ENCODE measurements around the gene HOXD9. TPM values are rescaled to one million over a fixed set of nuclear protein-coding genes. Genes with fewer than 3 reads are reported as not detected.

HOXD9 gene
- total RNA-seq, 1 experiment from 2014 or later: not detected

- BruUV-seq (replicated peaks): no TSS peak
- H3K27me3 ChIP-seq (ENCODE audit: low read length): no peaks in the 10 kb centered on the region
- H3K4me1 ChIP-seq (ENCODE audit: insufficient read depth, low read length): no peaks in the 10 kb centered on the region
- H3K27ac ChIP-seq (ENCODE audit: low read length): no peak overlapping the region
- intact Hi-C loops (cut with micrococcal nuclease): no loop called here
- CTCF ChIA-PET: no interaction called here
- no peaks in the 10 kb centered on the region for H3K9me3 ChIP-seq (ENCODE audit: low read length)
- no peaks in the 10 kb centered on the region for H3K79me2 ChIP-seq (ENCODE audit: low read length)
- no peaks in the 10 kb centered on the region for H3F3A ChIP-seq (ENCODE audit: low read length, unreplicated experiment)
- no peak overlapping the region for H2AFZ ChIP-seq (ENCODE audit: low read length)
- no peaks in the 10 kb centered on the region for H3K36me3 ChIP-seq (ENCODE audit: low read depth, low read length)
- H4K20me1 ChIP-seq (ENCODE audit: low read length): no peaks in the 10 kb centered on the region
- no peak for ATAC-seq
- POLR2A ChIA-PET (ENCODE audit: unreplicated experiment): no interaction called here
- DNase-seq: no peak
- no peaks in the 10 kb centered on the region for H3K9me2 ChIP-seq (replicated peaks; ENCODE audit: low read length)
- TF ChIP-seq EZH2phosphoT487 (IDR thresholded peaks at IDR 0.05; ENCODE audit: borderline replicate concordance, low read length) (no peak), CTCF (conservative IDR thresholded peaks at IDR 0.05; ENCODE audit: low read depth, low read length) (no peak), EZH2 (IDR thresholded peaks at IDR 0.05; ENCODE audit: low read length, unreplicated experiment) (no peak)
- H3K9ac ChIP-seq (ENCODE audit: low read length): no peak overlapping the region
- H3K4me2 ChIP-seq (ENCODE audit: low read length): no peak overlapping the region
- no peak overlapping the region for H3K4me3 ChIP-seq (ENCODE audit: low read length)
Measured at GRCh38 chr2:176158855-176159662, 36.5 kb downstream of the HOXD9 start.

DNA sequence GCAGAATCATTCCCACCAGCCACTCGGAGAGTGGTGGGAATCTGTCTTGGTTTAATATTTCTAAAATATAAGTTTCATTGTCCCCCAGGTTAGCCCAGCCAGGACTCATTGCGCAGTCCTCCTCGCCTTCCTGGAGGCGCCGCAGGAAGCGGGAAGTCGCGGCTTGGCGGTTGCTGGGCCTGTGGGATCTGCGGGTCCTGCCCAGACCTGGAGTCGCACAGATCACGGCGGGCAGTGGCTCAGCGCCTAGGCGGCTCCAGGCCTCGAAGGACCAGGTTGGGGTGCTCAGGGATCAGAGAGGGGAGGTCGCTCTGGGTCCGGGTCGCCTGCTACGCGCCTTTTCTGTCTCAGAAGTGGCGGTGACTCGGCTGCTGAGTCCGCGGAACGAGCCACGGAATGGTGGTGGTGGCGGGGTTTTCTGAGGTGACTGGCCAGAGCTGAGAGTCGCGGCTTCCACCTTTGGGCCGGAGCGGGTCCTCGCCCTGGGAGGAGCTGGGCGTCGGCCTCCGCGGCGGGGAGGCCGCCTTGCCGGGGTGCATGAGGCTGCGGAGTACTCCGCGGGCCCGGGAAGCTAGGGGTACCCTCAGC lies 37.2 kb downstream of the HOXD9 start:
- ATAC-seq: no peak
- intact Hi-C loops (cut with micrococcal nuclease): no loop called here
- Histone ChIP-seq H3K9ac (ENCODE audit: low read length) (no peak overlapping the region), H3K4me1 (ENCODE audit: insufficient read depth, low read length) (no peaks in the 10 kb centered on the region), H3K9me2 (replicated peaks; ENCODE audit: low read length) (no peaks in the 10 kb centered on the region), H4K20me1 (ENCODE audit: low read length) (no peaks in the 10 kb centered on the region), H3F3A (ENCODE audit: low read length, unreplicated experiment) (no peaks in the 10 kb centered on the region), H3K79me2 (ENCODE audit: low read length) (no peaks in the 10 kb centered on the region), H3K4me2 (ENCODE audit: low read length) (no peak overlapping the region), H3K9me3 (ENCODE audit: low read length) (no peaks in the 10 kb centered on the region), H3K27me3 (ENCODE audit: low read length) (no peaks in the 10 kb centered on the region), H3K4me3 (ENCODE audit: low read length) (no peak overlapping the region), H3K36me3 (ENCODE audit: low read depth, low read length) (no peaks in the 10 kb centered on the region), H2AFZ (ENCODE audit: low read length) (no peak overlapping the region), H3K27ac (ENCODE audit: low read length) (no peak overlapping the region)
- DNase-seq: no peak
- TF ChIP-seq CTCF (conservative IDR thresholded peaks at IDR 0.05; ENCODE audit: low read depth, low read length) (no peak), EZH2 (IDR thresholded peaks at IDR 0.05; ENCODE audit: low read length, unreplicated experiment) (no peak), EZH2phosphoT487 (IDR thresholded peaks at IDR 0.05; ENCODE audit: borderline replicate concordance, low read length) (no peak)
- ChIA-PET POLR2A (ENCODE audit: unreplicated experiment) (no interaction called here), CTCF (no interaction called here)
- no TSS peak for BruUV-seq (replicated peaks)

Data from PC-3 (cell line).